NK-92 (cell line): ENCODE results near the gene FOXO1.

Experiments used
- DNase-seq: peaks from one replicate; lab custom pipeline; 2025; ENCODE audit not compliant: unreplicated experiment; lab: John Stamatoyannopoulos, UW

FOXO1 gene

DNA sequence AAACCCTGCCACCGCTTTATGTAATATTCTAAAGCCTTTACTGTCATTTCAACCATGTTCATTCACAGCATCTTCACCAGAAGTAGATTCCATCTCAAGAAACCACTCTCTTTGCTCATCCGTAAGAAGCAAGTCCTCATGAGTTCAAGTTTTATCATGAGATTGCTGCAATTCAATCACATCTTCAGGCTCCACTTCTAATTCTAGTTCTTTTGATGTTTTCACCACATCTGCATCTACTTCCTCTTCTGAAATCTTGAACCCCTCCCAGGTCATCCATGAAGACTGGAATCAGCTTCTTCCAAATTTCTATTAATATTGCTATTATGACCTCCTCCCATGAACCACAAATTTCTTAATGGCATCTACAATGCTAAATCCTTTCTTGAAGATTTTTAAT is 83.9 kb downstream of the FOXO1 start:
- DNase-seq = no peak

DNA sequence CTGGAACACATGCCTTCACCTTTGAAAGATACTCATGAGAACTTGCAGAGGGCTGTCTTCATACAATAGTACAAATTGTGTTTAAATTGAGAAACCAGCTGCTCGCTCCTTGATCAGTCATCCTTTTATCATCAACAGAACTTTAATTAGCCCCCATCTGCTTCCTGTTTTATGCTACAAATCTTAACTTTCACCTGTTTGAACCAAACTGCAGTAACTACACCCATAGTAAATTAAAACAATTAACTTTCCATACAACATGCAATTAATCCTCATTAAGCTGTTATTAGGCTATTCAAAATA is 85.2 kb downstream of the FOXO1 start:
- no peak for DNase-seq

DNA sequence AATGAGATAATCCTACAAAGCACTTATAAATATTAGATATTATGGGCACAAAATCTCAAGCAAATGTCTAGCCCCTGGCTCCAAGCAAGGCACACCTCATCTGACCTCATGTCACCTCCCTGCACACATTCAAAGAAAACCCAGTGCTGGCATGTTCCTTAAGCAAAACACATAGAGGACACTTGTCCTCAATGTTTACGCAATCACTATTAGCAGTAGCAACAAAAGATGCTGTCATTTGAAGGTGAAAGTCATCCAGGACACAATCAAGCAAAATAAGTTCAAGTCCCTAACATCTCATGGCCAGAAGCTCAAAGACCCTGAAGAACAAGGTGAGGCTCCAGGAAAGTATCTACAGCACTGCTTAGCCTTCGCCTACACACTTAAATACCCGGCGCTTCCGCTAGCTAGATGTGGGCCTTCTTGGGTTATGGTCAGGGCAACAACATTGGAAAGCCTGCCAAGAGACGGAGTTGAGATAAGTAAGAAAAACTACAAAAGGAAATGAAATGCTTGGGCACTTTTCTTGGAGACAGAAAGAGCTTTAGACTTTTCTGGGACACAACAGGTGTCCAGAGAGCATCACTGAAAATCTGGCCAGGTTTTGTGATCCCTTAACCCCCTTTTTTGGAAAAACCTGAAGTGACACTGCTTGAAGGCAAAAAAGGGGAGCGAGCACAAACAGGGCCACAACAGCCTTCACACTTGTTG is 85.7 kb downstream of the FOXO1 start:
- no peak for DNase-seq

DNA sequence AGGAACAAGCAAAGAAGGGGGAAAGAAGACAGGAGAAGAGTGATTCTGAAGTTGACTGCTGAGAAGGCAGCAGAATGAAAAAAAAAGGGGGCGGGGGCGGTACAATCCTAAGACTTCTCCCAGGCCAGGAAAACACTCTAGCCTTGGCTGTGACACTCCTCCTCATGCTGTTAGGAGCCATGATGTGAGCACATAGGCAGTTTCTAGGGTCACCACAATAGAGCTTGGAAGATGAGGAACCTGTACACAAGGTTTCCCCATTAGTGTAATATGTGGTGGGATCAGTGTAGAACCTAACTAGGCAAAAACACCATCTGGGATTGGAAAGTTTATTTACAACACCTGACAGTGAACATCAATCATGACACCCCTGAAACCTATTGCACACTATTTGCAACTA is 86.9 kb downstream of the FOXO1 start:
- no peak for DNase-seq

DNA sequence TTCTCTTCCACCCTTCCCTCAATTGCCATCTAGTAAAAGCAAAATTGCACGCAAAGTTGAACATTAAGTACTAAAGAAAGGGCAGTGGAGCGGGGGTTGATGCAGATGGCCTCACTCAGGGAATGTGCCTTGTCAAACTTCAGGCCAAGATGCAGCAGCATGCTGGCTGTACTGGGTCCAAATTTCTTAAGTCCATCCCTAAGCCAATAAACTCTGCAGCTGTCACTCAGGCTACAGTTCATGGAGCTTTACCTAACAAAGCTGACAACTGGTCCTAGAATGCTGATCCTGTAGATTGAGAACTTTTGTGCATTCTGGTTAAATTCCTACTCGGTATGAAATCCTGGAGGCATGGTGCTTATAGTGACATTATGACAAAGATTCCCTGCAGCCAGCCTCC is 88.4 kb downstream of the FOXO1 start:
- no peak for DNase-seq

DNA sequence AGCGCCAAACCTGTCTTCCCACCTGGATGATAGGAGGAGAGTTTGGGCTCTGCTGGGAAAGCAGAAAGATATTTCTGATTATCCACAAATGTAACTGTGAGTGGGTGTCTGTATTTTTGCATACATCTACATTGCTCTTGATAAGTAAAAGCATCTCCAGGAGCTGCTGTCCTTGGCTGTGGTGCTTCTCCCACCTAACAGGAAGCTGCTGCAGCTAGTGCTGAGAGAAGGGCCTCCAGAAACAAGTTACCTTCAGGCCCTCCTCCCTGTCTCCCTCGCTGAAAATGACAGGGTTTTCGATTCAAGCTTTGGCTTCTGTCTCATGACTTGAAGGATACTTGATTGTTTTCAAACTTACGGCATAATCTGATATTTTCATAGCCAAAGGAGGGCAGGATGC is 90.1 kb downstream of the FOXO1 start:
- no peak for DNase-seq

DNA sequence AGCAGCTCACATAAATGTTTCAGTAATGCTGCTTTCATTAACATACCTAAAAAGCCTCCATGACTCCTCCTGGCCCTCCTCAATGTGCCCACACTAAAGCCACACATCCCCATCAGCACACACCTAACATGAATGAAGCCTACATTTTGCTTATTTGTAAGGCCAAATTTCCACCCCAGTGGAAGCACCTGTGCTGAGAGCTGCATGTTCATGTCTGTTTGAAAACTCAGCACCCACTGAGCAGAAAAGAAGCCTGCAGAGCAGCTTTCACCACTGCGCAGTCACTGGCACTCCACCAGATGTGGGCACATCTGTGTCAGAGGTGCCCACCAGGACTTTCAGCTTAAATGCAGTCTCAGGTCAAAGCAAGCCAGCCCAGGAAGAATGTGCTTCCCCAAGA is 93.5 kb downstream of the FOXO1 start:
- no peak for DNase-seq

DNA sequence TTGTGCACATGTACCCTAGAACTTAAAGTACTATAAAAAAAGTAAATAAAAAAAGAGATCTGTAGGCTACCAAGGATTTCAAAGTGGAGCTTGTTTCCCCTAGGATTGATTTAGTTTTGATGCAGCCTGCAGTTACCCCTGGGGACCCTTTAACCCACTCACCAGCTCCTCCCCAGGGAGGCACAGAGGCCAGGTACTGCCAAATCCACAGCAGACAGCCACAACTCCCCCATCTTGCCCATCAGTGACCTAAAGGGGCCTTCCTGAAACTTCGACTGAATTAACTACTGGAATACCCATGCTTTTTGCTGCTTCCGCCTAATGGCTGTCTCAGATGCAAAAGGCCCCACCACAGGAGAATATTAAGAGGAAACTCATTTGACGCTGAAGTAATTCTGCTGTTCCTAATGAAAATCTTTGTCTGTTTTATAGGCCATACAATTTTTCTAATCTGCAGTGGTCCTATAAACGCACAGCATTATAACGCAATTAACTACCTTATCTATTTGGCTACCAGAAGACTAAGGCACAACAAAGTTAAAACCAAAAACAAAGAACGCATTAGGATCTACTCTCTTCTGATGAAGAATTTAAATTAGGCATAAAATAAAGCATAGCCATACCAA is 95.0 kb downstream of the FOXO1 start:
- no peak for DNase-seq

DNA sequence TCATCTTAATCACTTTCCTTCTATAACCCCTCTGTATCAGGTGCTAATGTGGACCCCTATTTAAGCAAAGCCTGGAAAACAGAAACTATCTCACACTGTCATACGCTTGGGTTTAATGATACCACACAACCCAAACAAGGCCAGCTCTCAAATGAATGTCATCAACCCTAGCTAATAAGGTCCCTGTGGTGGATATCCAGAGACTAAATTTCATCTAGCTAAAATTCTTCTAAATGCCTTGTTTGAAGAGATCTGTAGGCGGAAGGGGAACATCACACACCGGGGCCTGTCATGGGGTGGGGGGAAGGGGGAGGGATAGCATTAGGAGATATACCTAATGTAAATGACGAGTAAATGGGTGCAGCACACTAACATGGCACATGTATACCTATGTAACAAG is 95.5 kb downstream of the FOXO1 start:
- DNase-seq = no peak

DNA sequence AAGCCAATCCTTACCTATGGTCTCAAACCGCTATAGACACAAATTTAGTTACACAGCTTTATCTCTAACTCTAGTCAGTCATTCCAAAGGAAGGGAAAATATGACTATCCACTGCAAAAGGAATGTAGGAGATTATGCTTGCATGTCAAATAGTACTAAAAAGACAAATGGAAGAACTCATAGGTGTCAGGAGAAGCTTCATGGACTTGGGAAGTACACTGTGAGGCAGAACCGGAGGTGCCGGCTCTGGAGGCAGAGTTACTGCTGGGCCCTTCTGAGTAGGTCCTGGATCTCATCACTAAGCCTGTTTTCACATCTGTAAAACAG is 97.5 kb downstream of the FOXO1 start:
- no peak for DNase-seq

DNA sequence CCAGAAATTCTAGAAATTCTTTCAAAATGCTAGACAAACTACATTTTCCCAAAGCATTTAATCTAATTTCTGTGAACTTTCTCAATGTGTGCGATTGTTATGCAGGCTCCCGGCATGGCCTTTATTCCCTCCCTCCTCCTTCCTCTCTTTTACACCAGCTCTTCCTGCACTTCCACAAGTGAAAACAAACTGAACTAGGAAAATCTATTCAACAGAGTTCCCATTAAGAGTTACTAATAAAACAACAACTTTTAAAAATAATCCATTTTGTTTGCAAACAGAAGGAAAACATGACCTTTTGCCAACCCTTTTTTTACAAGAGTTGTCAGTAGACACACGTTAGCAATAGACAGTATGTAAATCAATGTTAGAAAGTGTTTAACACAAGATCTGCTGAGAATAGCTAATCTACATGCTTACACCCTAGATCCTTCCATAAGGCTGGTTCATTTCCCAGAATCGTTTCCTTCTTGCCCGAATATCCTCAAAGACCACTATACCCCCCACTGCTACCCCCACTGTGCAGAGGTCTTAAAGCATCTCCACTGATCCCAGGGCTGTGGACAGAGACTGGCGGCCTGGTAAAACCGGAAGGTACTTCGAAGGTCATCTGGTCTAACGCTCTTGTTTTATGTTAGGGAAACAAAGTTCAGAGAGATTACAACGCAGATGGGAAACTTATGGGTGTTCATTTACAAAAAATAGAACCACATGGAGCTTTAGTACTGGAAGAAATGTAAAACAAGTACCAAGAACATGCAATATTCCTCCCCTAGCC is 98.0 kb downstream of the FOXO1 start:
- DNase-seq = no peak

DNA sequence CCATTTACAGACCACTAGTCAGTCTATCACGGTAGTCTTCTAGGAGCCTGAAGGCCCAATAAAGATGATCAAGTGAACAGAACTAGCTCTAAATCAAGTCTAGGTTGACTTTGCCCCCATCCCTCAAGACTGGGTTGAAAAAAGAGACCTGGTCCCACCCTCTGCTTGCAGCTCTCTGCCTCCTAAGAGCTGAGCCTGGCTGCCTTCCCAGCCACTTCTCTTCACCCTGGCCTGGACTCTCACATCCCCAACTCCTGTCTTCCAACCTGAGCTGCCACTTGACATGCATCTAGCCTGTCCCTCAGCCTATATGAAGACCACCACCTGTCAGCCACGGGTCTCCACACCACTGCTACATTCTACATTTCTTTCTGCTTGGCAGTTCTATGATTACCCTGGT is 99.6 kb downstream of the FOXO1 start:
- DNase-seq = no peak

DNA sequence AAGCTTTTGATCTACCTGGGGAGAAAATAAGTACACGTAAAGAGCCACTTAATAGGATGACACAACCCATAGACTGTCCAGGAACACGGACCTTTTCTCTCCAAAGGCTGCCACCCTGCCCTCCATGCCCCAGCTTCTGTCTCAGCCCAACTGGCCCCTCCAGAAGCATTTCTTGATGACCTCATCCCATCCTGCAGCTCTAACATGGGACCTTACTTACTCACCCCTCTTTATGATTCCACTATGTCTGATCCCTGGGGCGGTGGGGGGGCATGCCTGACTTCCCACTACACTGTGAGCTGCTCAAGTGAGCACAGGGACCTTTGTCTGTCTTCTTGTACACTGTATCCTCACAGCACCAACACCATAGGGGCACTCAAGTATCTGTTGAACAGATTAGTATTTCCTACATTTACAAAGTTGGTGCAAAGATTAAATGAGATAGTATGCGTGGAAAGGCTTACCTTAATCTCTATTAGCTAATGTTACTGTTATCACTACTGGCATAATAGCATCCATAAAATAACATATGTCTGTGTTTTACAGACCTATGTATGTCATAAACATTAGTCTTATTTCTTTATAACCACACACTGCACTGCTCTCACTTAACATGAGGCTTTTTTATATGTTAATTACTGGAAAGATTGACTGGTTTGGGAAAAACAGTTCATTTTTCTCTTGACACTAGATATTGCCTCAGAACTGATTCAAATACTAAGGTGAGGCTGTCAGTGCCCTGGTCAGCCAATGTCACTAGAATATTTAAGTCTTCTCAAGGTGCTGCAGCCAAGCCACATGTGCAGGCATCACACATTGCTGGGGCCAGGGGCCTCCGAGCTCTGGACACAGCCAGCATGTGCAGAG is 100.9 kb downstream of the FOXO1 start:
- no peak for DNase-seq

DNA sequence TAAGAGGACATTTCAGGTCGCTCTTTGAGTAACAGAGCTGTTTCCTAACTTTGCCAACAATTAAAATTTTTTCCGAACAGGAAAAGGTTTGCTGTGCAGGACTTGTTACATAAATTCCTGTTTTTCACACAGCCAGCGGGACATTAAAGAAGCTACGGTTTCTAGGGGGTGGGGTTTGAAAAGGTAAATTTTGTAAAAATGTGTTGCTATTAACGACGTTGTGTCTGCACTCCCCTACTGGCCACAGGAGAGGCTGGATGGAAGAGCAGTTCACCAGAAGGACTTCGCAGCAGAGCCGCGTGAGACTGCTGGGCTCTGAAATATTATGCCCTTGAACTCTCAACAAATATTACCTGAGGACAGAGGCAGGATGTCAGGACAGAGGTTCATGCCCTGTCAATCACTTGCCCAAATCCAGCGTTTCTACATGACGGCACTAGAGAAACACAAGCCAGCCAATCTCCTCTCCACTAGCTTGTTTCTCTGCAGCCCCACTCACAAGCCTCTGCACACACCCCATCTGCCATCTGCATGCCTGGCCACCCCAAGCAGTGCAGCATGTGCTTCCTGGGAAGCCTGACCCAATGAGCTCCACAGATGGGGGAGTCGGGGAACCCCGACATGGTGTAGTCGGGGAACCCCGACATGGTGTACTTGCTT is 102.0 kb downstream of the FOXO1 start:
- no peak for DNase-seq

DNA sequence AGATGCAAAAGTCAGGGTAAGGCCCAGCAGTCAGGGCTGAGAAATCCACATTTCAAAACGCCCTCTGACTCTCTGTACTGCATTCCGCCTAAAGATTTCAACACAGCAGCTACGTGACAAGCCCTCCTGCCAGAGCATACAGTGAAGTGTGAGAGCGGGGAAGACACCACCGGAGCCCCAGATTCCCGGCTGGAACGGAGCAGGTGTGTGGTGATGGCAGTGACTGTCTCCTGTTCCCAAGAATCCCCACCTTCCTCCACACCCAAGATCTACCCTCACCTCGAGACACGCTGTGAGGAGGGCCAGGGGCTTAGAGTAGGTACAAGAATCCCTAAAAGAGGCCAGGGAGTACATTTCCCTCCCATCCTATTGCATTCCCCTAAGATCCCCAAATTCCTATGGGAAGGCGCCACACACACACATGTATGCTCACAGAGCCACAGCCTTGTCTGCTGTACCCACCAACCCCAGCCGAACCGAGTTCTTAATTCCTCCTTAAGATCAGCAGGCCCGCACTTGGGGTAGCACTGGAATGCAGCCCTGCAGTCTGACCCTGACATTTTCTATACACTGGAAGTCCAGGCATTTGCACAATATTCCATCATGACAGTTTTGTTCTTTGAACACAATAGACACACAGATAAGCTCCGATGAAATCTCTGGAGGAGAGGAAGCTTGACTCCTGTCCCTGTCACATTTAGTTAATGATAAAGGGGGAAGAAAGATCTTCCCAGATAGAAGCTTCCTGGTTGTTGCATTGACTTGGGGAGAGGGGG is 102.9 kb downstream of the FOXO1 start:
- no peak for DNase-seq

DNA sequence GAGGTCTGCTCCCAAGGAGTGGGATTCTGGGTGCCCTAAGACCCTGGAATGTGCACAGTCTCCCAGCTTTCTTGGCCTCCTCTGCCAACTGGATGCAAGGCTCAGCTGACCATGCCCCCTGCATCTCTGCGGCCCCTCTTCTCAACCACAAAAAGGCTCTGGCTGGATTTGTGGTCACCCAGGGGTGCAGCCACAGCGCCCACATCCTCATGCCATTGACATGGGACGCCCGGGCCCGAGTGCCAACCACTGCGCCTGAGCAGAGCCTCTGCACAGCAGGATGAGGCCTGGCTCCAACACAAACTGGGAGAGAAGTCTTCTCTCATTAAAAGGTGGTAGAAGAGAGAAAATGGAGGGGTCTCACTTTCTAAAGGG is 103.5 kb downstream of the FOXO1 start:
- DNase-seq = no peak

DNA sequence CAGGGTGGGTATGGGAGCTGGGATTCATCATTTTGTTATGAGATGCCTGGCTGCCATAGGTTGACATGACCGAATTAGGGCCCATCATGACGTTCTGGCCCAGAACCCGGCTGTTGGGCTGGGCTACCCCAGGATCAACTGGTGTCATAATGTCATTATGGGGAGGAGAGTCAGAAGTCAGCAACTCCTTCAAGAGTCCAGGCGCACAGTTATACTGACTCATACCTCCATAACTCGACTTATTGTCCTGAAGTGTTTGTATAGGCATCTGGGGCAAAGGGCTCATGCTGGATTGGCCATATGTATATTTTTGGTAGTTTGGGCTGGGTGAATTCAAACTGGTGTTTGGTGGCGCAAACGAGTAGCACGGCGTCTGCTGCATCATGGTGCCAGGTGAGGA is 106.5 kb downstream of the FOXO1 start:
- DNase-seq = no peak

DNA sequence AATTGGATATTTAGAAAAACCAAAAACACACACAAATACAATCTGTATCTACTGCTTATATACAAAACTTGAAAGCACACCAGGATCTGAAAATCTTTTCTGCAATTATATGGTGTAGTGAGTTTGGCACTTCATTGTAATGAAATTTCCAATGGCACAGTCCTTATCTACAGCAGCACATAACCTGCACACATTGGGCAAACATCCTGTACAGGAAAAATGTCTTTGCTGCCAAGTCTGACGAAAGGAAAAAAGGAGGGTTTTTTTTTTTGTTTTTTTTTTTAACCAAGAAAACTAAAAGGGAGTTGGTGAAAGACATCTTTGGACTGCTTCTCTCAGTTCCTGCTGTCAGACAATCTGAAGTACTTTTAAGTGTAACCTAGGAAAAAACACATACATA is 107.8 kb downstream of the FOXO1 start:
- no peak for DNase-seq

DNA sequence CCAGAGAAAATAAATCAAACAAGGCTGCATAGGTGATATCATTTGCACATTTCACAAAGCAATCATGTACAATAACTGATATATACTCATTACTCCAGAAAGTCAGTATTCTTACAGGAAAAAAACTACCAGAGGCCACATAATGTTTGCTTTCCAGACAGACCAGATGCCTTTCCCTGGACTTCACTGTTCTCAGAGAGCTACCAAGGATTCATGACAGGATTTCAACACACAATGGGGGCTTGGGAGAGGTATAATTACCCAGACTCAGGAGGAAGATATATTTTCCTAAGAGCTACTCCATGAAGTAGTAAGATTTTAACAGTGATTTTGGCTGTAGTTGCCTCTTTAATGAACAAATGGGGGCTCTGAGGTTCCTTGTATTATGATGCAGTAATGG is 110.0 kb downstream of the FOXO1 start:
- no peak for DNase-seq

DNA sequence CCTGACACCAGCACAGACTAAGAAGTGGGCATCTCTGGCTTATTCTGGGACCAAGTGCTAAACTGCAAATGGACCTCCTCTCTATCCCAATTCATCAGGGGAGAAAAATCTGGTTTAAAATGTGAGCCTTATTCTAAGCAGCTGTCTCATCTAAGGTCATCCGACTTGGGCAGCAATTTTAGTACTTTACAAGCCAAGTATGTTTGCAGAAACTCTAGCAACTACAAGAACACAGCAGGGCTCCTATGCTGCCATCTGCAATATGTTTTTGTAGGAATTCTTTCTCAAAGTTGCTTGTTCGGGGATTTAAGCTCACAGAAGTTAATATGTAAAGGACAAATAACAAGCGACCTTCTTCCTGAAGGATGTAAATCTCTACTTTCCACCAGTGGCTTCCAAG is 113.1 kb downstream of the FOXO1 start:
- DNase-seq = no peak

DNA sequence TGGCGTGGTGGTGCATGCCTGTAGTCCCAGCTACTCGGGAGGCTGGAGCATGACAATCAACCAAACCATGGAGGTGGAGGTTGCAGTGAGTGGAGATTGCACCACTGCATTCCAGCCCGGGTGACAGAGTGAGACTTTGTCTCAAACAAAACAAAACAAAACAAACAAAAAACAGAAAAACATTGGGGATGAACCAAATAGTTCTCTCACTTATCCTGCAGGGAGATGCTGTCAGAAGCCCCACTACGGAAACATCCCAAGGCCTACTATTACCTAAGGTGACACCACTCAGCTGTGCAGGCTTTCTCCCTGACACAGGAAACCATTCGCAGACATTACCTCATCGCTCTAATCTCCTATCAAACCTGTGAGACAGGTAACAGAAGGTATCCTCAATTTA is 113.5 kb downstream of the FOXO1 start:
- DNase-seq = no peak
